Islet precursor cell (in vitro differentiated cells): ENCODE results near the gene STX7.
A peak's percentile ranks its signal among the peaks of the same experiment; 100 is the strongest.
"Not testable (repeated sequence)": the region's sequence is repeated elsewhere in the genome, so short reads cannot be mapped to it uniquely, and the experiment has no call there.

Source experiments
- DNase-seq: peaks from one replicate; pipeline ENCODE4 v3.0.0-alpha.2; 2018

Gene STX7

GRCh38 chr6:132512638-132513632, at the start of gene STX7:
Gene STX7 (minus strand): TSS chr6:132513116. CDS start chr6:132503530, 9,586 bp downstream.
- peak; percentile 94 for DNase-seq

GRCh38 chr6:132560087-132560486, 47.2 kb upstream of the STX7 start:
- DNase-seq = not testable (repeated sequence)

- no peak for DNase-seq
These were observed 39.5 kb upstream of the STX7 start, which contains the start of gene TAAR8 for GRCh38 chr6:132552372-132552771. Gene TAAR8 (plus strand): TSS chr6:132552672. CDS start chr6:132552693, 21 bp downstream.

GRCh38 chr6:132551214-132551613, 38.3 kb upstream of the STX7 start:
- DNase-seq = no peak

- no peak for DNase-seq
These were observed 36.0 kb upstream of the STX7 start for GRCh38 chr6:132548746-132549463.

- DNase-seq = no peak
These were observed 31.9 kb upstream of the STX7 start for GRCh38 chr6:132544826-132545225.

GRCh38 chr6:132537977-132538376, 25.1 kb upstream of the STX7 start, which contains the start of gene TAAR9:
Gene TAAR9 (plus strand): TSS chr6:132538277. CDS start chr6:132538290, 13 bp downstream.
- no peak for DNase-seq

GRCh38 chr6:132537145-132537544, 24.2 kb upstream of the STX7 start:
- DNase-seq = no peak

GRCh38 chr6:132534546-132534945, 21.6 kb upstream of the STX7 start:
- DNase-seq = not testable (repeated sequence)

GRCh38 chr6:132530293-132530974, 17.5 kb upstream of the STX7 start:
- DNase-seq = peak; percentile 66

GRCh38 chr6:132527791-132528190, 14.9 kb upstream of the STX7 start:
- no peak for DNase-seq

- no peak for DNase-seq
These were observed 13.5 kb upstream of the STX7 start for GRCh38 chr6:132526461-132526860.

- no peak for DNase-seq
These were observed 12.9 kb upstream of the STX7 start for GRCh38 chr6:132525866-132526265.

- no peak for DNase-seq
These were observed 11.7 kb upstream of the STX7 start for GRCh38 chr6:132524646-132525045.

GRCh38 chr6:132520953-132521352, 8.0 kb upstream of the STX7 start:
- DNase-seq = no peak

- no peak for DNase-seq
These were observed 2.5 kb upstream of the STX7 start for GRCh38 chr6:132515386-132515785.

GRCh38 chr6:132513831-132514545, 1.1 kb upstream of the STX7 start:
- no peak for DNase-seq

- no peak for DNase-seq
These were observed 626 bp downstream of the STX7 start for GRCh38 chr6:132512342-132512637.

GRCh38 chr6:132511831-132512220, 1.1 kb downstream of the STX7 start:
- no peak for DNase-seq

GRCh38 chr6:132511210-132511830, 1.6 kb downstream of the STX7 start:
- DNase-seq = no peak

GRCh38 chr6:132506869-132507808, 5.8 kb downstream of the STX7 start:
- no peak for DNase-seq
